Esophagus mucosa (tissue), 1 donor: Measurements from ENCODE around the gene SMARCAL1. TPM values are rescaled to one million over a fixed set of nuclear protein-coding genes. Genes with fewer than 3 reads are reported as not detected.

ENCODE experiments used
- ATAC-seq: fragments of 200-7000 bp; cut with Tn5 transposase; one replicate; pipeline ENCODE4 v1.9.1; 2020
- total RNA-seq: library from RNA; stranded (reverse); gene quantifications from one replicate; pipeline ENCODE4 v1.2.4, GENCODE V29; 2023
- donor health status: DM: yes; HTN: yes; CAD: no.

The SMARCAL1 gene
- total RNA-seq, 1 donor from 2014 or later = 17.5 TPM

DNA sequence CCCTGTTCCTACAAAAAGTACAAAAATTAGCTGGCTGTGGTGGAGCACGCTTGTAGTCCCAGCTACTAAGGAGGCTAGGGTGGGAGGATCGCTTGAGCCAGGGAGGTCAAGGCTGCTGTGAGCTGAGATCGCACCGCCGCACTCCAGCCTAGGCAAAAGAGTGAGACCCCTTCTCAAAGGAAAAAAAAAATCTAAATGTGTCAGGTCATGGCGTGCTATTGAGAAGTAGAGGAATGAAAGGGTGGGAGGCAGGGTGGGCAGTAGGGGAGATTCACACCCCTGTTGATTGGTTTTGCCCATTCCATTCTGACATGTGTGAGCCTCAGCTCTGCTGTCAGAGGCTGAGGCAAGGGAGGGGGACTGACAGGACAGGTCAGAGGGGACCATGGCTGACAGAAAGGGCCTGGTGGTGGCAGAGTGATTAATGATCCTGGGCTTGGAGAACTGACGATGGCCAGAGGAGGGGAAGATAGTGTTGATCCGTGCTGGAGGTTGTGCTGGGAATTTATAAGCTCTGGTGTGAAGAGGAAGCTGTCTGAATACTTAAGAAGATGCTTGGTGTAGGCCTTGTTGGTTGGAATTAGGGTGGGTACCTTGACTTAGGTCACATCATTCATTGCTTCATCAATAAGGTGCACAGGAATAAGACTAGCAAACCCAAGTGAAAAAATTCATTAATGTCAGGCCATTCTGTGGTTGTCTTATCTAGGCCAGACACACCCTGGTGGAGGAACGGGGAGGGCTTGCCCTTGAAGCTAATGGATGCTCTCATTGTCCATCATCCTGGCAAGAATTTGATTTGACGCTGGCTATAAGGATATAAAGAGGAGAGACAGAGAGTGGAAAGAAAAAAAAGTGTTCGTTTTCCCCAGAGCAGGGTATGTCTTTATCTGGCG lies 19.1 kb upstream of the SMARCAL1 start:
- ATAC-seq = no peak

DNA sequence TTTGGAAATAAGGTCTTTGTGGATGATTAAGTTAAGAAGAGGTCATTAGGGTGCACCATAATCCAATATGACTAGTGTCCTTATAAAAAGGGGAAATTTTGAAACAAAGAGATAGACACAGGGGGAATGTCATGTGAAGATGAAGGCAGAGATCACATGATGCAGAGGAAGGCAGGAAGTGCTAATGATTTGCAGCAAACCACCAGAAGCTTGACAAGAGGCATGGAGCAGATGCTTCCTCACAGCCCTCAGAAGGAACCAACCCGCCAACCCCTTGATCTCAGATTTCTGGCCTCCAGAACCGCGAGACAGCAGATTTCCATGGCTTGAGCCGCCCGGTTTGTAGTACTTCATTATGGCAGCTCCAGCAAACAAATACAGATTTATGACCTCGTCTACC lies 17.4 kb upstream of the SMARCAL1 start:
- ATAC-seq = no peak

DNA sequence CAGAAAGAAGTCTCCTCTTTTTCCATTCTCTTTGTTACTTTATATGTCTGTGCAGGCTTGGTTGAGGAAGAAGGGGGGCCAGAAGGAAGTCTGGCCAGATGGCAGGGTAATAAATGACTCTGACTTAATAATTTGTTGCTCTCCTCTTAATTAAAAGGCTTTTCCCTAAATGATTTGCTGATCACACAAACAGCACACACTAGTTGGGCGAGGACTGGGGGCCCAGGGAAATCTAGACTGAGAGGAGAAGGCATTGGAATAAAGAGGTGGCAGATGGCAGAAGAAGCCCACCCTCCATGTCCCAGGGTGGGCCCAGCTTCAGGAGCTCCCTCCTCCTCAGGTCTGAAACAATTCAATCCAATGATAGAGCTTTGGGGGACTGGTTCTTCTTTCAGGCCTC lies 12.7 kb upstream of the SMARCAL1 start:
- ATAC-seq = no peak

- ATAC-seq = no peak
These were observed 9.5 kb upstream of the SMARCAL1 start for GRCh38 chr2:216402751-216403150.

GRCh38 chr2:216404010-216404618 lies 8.2 kb upstream of the SMARCAL1 start:
- peak; percentile 56 for ATAC-seq

GRCh38 chr2:216405588-216405987 lies 6.7 kb upstream of the SMARCAL1 start:
- no peak for ATAC-seq

DNA sequence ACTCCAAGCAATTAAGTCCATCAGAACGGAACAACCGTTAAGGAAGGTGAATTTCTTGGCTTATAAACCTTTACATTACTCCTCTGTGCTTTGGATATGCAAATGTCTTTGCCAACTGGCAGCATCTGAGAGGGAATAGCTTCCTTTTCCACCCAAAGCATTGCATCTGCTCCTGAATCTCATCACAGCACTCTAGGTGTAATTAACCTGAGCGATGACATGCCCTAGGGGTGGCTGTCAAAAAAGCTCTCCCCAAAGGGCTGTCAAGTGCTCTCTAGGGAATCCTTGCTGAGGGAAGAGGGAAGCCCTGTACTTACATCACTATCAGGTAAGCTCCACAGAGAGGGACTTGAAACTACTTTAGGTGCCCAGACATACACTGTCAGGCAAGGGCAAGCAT lies 5.5 kb upstream of the SMARCAL1 start:
- ATAC-seq = no peak

DNA sequence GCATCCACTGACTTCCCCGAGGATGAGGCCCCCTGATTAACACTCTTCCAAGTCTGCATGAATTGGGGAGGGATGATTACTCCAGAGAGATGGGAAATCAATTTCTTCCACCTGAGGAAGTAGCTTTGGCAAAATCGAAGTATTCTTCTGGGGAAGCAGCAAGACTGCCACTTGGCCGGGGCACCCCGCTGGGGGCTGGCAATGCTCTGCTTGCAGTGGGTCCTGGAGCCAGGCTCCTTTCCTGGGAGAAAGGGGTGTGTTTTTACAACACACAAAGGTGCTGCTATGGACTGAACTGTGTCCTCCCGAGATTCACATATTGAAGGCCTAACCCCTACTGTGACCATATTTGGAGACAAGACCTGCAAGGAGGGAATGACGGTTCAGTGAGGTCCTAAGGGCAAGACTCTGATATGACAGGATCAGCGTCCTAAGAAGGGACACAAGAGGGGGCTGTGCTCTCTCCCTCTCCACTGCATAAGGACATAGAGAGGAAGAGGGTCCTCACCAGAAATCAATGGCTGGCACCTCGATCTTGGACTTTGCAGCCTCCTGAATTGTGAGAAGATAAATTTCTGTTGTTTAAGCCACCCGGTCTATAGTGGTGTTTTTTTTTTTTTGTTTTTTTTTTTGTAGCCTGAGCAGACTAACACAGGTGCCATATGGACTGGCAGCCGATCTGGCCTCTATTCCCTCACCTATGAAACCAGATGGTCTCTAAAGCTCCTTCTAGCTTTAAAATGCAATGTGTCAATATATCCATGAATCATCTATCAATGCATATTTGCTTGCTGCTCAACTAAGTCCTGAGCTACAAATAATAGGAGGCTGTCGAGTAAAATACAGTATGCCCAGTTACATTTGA lies 3.6 kb upstream of the SMARCAL1 start:
- ATAC-seq = no peak

DNA sequence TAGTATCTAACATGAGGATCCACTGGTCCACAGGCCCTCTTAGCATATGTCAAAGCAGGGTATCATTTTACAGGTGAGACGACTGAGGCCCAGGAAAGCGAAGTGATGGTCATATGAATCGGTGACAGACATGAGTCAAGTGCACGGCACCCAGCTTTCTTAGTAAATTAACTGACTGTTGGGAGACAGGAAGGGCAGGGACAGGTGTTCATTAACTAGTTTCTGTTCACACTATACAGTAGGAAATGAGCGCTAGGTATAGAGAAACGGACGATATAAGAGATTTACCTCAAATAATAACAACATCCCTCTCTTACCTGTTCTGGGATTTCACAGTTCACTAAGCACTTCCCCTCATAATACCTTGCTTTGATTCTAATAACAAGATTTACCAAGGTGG lies 1.7 kb upstream of the SMARCAL1 start:
- no peak for ATAC-seq

GRCh38 chr2:216413882-216414281 lies 1.6 kb downstream of the SMARCAL1 start:
- no peak for ATAC-seq

GRCh38 chr2:216414772-216415319 lies 2.6 kb downstream of the SMARCAL1 start:
- no peak for ATAC-seq

DNA sequence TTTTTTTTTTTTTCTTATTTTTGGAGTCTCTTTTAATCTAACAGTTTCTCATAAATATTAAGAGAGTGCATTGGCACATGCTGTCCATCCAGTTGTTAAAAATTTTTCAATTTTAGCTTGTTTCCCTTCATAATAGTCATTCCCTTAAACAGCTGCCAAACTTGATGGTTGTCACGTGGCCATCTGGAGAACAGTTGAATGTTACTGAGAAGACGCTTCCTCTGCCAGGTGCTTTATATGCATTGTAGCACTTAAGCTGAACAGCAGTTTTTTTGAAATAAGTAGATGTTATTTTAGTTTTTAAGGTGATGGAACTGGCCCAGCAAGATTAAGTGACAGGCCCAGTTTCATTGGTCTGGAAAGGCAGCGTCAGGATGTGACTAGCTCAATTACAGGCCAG lies 3.3 kb downstream of the SMARCAL1 start:
- no peak for ATAC-seq

GRCh38 chr2:216416571-216417307 lies 4.5 kb downstream of the SMARCAL1 start:
- no peak for ATAC-seq

DNA sequence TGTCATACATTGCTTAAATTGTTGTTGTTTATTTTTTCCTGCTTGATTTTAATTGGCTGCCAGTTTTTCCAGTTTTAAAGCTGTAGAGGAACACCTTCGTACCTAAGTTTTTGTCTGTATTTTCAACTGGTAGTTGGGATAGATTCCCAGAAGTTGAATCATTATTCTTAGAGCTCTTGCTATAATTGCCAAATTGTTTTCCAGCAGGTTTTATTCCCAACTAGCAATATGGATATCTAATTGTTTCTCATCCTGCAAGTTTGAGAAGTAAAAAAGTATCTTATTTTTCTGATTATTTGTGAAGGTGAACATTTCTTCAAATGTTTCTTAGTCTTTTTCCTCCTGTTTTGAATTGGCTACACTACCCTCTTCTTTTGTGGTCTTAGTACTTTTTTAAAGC lies 6.7 kb downstream of the SMARCAL1 start:
- ATAC-seq = no peak

DNA sequence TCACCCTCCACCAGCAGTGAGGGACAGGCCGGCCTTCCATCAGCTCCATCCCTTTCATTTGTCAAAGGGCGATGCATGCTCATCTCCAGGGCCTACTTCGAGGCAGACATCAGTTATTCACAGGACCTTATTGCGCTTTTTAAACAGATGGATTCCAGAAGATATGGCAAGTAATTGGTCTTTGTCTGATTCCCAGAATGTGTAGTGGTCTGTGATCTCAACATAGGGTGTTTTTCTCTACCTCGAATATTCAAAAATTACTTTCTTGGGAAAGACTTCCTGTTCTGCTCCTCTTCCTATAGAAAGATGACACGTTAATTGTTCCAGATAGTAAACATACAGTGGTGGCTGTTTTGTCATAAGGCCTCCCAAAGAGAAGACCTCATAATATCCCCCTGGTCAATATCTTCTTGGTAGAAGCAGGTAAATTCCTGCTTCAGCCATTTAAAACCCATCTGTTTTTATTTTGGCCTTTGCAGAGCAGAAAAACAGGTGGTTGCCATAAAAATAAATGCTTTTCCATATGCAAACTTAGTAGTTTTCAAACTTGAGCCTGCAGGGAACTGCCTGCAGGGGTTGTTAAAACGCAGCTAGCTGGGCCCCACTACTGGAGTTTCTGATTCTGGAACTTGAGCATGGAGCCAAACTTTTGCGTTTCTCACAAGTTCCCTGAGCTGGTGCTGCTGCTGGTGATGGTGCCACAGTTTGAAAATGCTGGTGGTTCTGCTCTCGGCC lies 8.2 kb downstream of the SMARCAL1 start:
- ATAC-seq = no peak

DNA sequence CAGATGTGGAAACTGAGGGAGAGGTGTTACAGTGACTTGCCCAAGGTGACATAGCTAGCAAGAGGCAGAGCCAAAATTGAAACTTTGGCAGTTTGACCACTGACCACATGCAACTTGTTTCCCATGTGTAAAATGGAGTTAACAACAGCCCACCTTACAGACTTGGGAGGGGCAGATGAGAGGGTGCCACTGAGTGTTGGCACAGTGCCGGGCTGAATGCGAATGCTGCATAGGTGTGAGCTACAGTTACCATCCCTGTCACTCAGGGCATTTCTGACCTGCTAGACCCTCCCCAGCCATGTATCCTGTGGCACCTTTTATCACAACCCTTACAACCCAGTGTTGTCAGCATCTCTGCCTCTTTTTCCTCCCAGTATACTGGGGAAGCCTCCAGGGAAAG lies 10.8 kb downstream of the SMARCAL1 start:
- no peak for ATAC-seq

DNA sequence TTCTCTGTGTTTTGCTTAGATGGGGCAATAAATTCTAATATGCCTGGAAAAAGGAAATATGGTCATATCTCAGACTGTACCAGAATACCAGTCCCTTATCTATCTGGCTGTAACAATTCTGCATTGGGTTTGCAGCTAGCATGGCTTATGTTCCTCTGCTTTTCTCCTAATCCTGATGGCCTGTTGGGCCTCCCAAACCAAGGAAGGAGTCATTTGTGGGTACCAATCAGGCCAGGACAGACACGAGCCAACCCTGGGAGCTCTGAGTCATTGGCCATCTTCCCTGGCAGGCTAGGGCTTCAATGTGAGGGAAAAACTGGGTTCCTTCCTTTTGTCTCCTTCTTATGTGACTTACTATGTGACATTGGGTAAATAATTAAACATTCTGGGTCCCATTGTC lies 12.0 kb downstream of the SMARCAL1 start:
- no peak for ATAC-seq

DNA sequence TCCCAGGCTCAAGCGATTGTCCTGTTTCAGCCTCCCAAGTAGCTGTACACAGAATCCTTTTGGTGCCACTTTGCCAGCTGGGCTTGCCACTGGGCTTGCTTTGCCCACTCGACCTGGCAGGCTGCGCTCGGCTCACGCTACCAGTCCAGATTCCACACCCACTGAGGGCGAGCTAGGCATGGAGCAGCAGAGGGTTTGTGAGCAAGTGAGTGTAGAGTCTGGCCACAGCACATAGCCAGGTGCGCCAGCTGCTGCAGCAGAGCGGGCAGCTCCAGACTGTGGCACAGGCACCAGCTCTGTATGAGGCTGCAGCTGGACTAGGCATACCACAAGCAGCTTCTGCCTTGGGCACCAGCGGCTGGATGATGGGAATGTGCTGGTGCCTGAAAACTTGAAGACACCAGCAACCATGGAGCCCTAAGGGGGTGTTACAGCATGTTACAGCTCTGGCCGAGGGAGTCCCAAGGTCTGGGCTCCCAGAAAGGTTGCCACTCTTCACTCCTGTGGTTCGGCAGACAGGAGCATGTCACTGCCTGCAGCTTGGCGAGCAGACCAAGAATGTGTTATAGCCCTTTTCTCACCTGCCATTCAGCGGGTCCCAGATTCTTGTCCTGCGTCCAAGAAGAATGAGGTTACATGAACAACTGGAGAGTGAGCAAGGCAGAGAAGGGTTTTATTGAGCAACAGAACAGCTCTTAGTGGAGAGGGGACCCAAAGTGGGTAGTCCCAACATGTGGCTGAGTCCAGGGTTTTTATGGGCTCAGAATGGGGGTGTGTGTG lies 12.9 kb downstream of the SMARCAL1 start:
- no peak for ATAC-seq

GRCh38 chr2:216426166-216426777 lies 14.0 kb downstream of the SMARCAL1 start:
- ATAC-seq = no peak

DNA sequence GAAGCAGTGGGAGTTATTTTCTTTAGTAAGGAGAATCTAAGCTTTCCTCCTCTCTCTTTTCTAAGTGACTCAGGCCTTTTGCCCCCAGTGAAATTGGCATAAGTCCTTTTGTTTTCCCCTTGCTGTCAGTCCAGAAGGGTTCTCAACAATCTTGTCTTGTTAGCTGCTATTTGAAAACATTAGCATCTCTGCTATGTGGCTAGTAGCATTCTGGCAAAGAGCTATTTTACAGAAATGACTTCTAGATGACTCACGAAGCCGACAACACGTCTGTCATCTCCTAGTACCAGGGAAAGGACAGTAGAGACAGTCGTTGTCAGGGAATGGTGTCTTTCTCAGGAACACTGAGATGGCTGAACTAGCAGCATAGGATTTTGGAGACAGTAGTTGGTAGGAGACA lies 14.7 kb downstream of the SMARCAL1 start:
- no peak for ATAC-seq
